ENCODE results near the gene NUDT22. TPM values are rescaled to one million over a fixed set of nuclear protein-coding genes. Genes with fewer than 3 reads are reported as not detected.

The NUDT22 gene
- total RNA-seq, 6 donors from 2014 or later, result 30.3 to 94.3 (median 68.0) TPM

- no peak for ATAC-seq (ENCODE audit: low FRiP score in 2 of 2)
- WGBS, 2 donors, result 88 to 92% methylated on average over 11 to 15 of the region's 15 CpGs
- Histone ChIP-seq H3K27me3 (no peaks in the 10 kb centered on the region), H3K4me3 (no peak overlapping the region), H3K27ac (peak overlapping the region in 1 of 4 donors; percentile 30), H3K4me1 (peaks cover 7 to 29% (median 13%) of the 10 kb centered on the region in 4 donors), H3K36me3 (peaks cover 0 to 32% (median 17%) of the 10 kb centered on the region in 4 donors), H3K9me3 (no peaks in the 10 kb centered on the region)
- DNase-seq, result no peak
- TF ChIP-seq POLR2AphosphoS5 (IDR thresholded peaks at IDR 0.05) (no peak), POLR2A (IDR thresholded peaks at IDR 0.05) (no peak), EP300 (IDR thresholded peaks at IDR 0.05) (no peak)
- TF ChIP-seq, protein P1, sequence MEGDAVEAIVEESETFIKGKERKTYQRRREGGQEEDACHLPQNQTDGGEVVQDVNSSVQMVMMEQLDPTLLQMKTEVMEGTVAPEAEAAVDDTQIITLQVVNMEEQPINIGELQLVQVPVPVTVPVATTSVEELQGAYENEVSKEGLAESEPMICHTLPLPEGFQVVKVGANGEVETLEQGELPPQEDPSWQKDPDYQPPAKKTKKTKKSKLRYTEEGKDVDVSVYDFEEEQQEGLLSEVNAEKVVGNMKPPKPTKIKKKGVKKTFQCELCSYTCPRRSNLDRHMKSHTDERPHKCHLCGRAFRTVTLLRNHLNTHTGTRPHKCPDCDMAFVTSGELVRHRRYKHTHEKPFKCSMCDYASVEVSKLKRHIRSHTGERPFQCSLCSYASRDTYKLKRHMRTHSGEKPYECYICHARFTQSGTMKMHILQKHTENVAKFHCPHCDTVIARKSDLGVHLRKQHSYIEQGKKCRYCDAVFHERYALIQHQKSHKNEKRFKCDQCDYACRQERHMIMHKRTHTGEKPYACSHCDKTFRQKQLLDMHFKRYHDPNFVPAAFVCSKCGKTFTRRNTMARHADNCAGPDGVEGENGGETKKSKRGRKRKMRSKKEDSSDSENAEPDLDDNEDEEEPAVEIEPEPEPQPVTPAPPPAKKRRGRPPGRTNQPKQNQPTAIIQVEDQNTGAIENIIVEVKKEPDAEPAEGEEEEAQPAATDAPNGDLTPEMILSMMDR (IDR thresholded peaks at IDR 0.05), result no peak
Measured at GRCh38 chr11:64275031-64275800, 49.1 kb downstream of the NUDT22 start.

GRCh38 chr11:64275841-64276240 is 49.8 kb downstream of the NUDT22 start:
- peaks cover 0 to 32% (median 17%) of the 10 kb centered on the region in 4 donors for H3K36me3 ChIP-seq
- WGBS, 2 donors, result 83 to 97% methylated on average over 2 of the region's 2 CpGs
- H3K27me3 ChIP-seq, result no peaks in the 10 kb centered on the region
- ATAC-seq (ENCODE audit: low FRiP score in 2 of 2) (no peak), DNase-seq (no peak)
- TF ChIP-seq POLR2AphosphoS5 (IDR thresholded peaks at IDR 0.05) (no peak), POLR2A (IDR thresholded peaks at IDR 0.05) (no peak), EP300 (IDR thresholded peaks at IDR 0.05) (no peak)
- TF ChIP-seq, protein P1 (IDR thresholded peaks at IDR 0.05), result no peak
- H3K9me3 ChIP-seq, result no peaks in the 10 kb centered on the region
- H3K4me3 ChIP-seq, result no peak overlapping the region
- peaks cover 7 to 25% (median 13%) of the 10 kb centered on the region in 4 donors for H3K4me1 ChIP-seq
- peak overlapping the region in 1 of 4 donors; percentile 30 for H3K27ac ChIP-seq

GRCh38 chr11:64276653-64277431 is 50.8 kb downstream of the NUDT22 start:
- ATAC-seq (ENCODE audit: low FRiP score in 2 of 2) (peak; percentile 11 to 43), DNase-seq (no peak)
- peaks cover 0 to 35% (median 20%) of the 10 kb centered on the region in 4 donors for H3K36me3 ChIP-seq
- TF ChIP-seq, protein P1 (IDR thresholded peaks at IDR 0.05), result no peak
- TF ChIP-seq POLR2A (IDR thresholded peaks at IDR 0.05) (no peak), POLR2AphosphoS5 (IDR thresholded peaks at IDR 0.05) (no peak), EP300 (IDR thresholded peaks at IDR 0.05) (no peak)
- no peak overlapping the region for H3K4me3 ChIP-seq
- H3K27me3 ChIP-seq, result no peaks in the 10 kb centered on the region
- H3K9me3 ChIP-seq, result no peaks in the 10 kb centered on the region
- peaks cover 4 to 21% (median 10%) of the 10 kb centered on the region in 4 donors for H3K4me1 ChIP-seq
- no peak overlapping the region for H3K27ac ChIP-seq
- 76 to 82% methylated on average over 10 to 17 of the region's 17 CpGs for WGBS, 2 donors

- H3K27ac ChIP-seq, result no peak overlapping the region
Measured at GRCh38 chr11:64278576-64279190, 52.6 kb downstream of the NUDT22 start.

More at GRCh38 chr11:64278576-64279190, 52.6 kb downstream of the NUDT22 start:
- DNase-seq (no peak), ATAC-seq (ENCODE audit: low FRiP score in 2 of 2) (no peak)
- no peaks in the 10 kb centered on the region for H3K27me3 ChIP-seq
- H3K4me1 ChIP-seq, result peaks cover 5 to 24% (median 8%) of the 10 kb centered on the region in 4 donors
- 89 to 93% methylated on average over 8 of the region's 8 CpGs for WGBS, 2 donors
- no peaks in the 10 kb centered on the region for H3K9me3 ChIP-seq
- peaks cover 0 to 40% (median 26%) of the 10 kb centered on the region in 4 donors for H3K36me3 ChIP-seq
- H3K4me3 ChIP-seq, result no peak overlapping the region
- TF ChIP-seq, protein P1 (IDR thresholded peaks at IDR 0.05), result no peak
- TF ChIP-seq EP300 (IDR thresholded peaks at IDR 0.05) (no peak), POLR2A (IDR thresholded peaks at IDR 0.05) (no peak), POLR2AphosphoS5 (IDR thresholded peaks at IDR 0.05) (no peak)

Other genes starting within 250 kb of the NUDT22 start
- gene OTUB1, start 239.8 kb upstream of the NUDT22 start, total RNA-seq, result 10 to 100 TPM; 58.6 to 95.3 (median 72.5) TPM
- under 1 TPM in 3 of 6 donors, not detected in 3; 0.09 to 0.30 (median 0.15) TPM for gene FLRT1, start 190.3 kb upstream of the NUDT22 start, total RNA-seq
- 10 to 100 TPM; 16.7 to 59.7 (median 33.5) TPM for gene MACROD1, start 60.2 kb upstream of the NUDT22 start, total RNA-seq
- 100 to 1,000 TPM in 1 of 6 donors, 10 to 100 TPM in 5; 37.8 to 132 (median 82.6) TPM for gene STIP1, start 40.1 kb upstream of the NUDT22 start, total RNA-seq
- gene FERMT3, start 19.6 kb upstream of the NUDT22 start, total RNA-seq, result 100 to 1,000 TPM in 3 of 6 donors, 10 to 100 TPM in 3; 33.2 to 119 (median 89.3) TPM
- gene TRPT1, start 88 bp upstream of the NUDT22 start, total RNA-seq, result 10 to 100 TPM; 27.2 to 69.1 (median 35.2) TPM
- 10 to 100 TPM; 25.0 to 52.0 (median 39.2) TPM for gene DNAJC4, start 4.3 kb downstream of the NUDT22 start, total RNA-seq
- gene VEGFB, start 8.3 kb downstream of the NUDT22 start, total RNA-seq, result 100 to 1,000 TPM in 3 of 6 donors, 10 to 100 TPM in 3; 25.1 to 171 (median 124) TPM
- 100 to 1,000 TPM in 1 of 6 donors, 10 to 100 TPM in 5; 40.9 to 132 (median 63.1) TPM for gene FKBP2, start 14.8 kb downstream of the NUDT22 start, total RNA-seq
- 100 to 1,000 TPM in 1 of 6 donors, 10 to 100 TPM in 5; 51.4 to 118 (median 60.3) TPM for gene PPP1R14B, start 20.7 kb downstream of the NUDT22 start, total RNA-seq
- gene PLCB3, start 25.3 kb downstream of the NUDT22 start, total RNA-seq, result 10 to 100 TPM; 19.5 to 55.5 (median 30.3) TPM
- gene BAD, start 58.4 kb downstream of the NUDT22 start, total RNA-seq, result 100 to 1,000 TPM in 2 of 6 donors, 10 to 100 TPM in 4; 59.7 to 150 (median 80.1) TPM
- gene GPR137, start 59.6 kb downstream of the NUDT22 start, total RNA-seq, result 10 to 100 TPM in 5 of 6 donors, 1 to 10 TPM in 1; 7.3 to 48.1 (median 27.0) TPM
- gene KCNK4, start 65.0 kb downstream of the NUDT22 start, total RNA-seq, result under 1 TPM in 3 of 6 donors, not detected in 3; 0.17 to 0.55 (median 0.26) TPM
- gene CATSPERZ, start 74.1 kb downstream of the NUDT22 start, total RNA-seq, result 10 to 100 TPM in 1 of 6 donors, 1 to 10 TPM in 1, under 1 TPM in 2, not detected in 2; 0.51 to 62.9 (median 2.5) TPM
- gene ESRRA, start 79.2 kb downstream of the NUDT22 start, total RNA-seq, result 100 to 1,000 TPM in 1 of 6 donors, 10 to 100 TPM in 5; 42.7 to 109 (median 80.6) TPM
- gene TRMT112, start 91.3 kb downstream of the NUDT22 start, total RNA-seq, result 100 to 1,000 TPM; 110 to 215 (median 170) TPM
- 100 to 1,000 TPM; 146 to 493 (median 309) TPM for gene PRDX5, start 91.8 kb downstream of the NUDT22 start, total RNA-seq
- gene CCDC88B, start 113.9 kb downstream of the NUDT22 start, total RNA-seq, result 100 to 1,000 TPM in 1 of 6 donors, 10 to 100 TPM in 5; 12.6 to 138 (median 37.2) TPM
- gene RPS6KA4, start 132.9 kb downstream of the NUDT22 start, total RNA-seq, result 10 to 100 TPM; 16.3 to 93.2 (median 46.7) TPM